Vagina (tissue), 2 donors: ENCODE measurements around the gene CSNK1E.

Experiments used
- CTCF ChIP-seq, 3 experiments: fragments of 450-650 bp in 2 of 3; fragments of 200-600 bp in 1 of 3; sonication (generic) in 1 of 3; IDR thresholded peaks; one replicate each; pipeline ENCODE4 v1.5.1; 2017 to 2019; ENCODE audit warnings: antibody characterized with exemption in 3 of 3, mild to moderate bottlenecking in 2 of 3, moderate library complexity in 2 of 3
- POLR2A ChIP-seq, 2 donors: fragments of 450-650 bp; IDR thresholded peaks; one replicate each; pipeline ENCODE4 v1.6.1; 2017; ENCODE audit warnings: antibody characterized with exemption in 2 of 2, mild to moderate bottlenecking in 2 of 2, moderate library complexity in 2 of 2
- POLR2AphosphoS5 ChIP-seq, 2 donors: sonication (generic); formaldehyde crosslinking; IDR thresholded peaks; one replicate each; pipeline ENCODE4 v1.9.0; 2017; ENCODE audit warnings: antibody characterized with exemption in 2 of 2, mild to moderate bottlenecking in 2 of 2, low read depth in 1 of 2; ENCODE audit not compliant: insufficient read depth in 1 of 2

- TF ChIP-seq CTCF (IDR thresholded peaks at IDR 0.05) (no peak), POLR2AphosphoS5 (IDR thresholded peaks at IDR 0.05; ENCODE audit: insufficient read depth in 1 of 2, low read depth in 1 of 2) (no peak), POLR2A (IDR thresholded peaks at IDR 0.05) (no peak)
Measured at GRCh38 chr22:38285018-38285417, 32.2 kb downstream of the CSNK1E start.
